Measurements from ENCODE around the gene KLRC1.
"Not testable (repeated sequence)": the region's sequence is repeated elsewhere in the genome, so short reads cannot be mapped to it uniquely, and the experiment has no call there.

Gene KLRC1

GRCh38 chr12:10437601-10438000, 15.6 kb downstream of the KLRC1 start:
- not testable (repeated sequence) for H3K4me3 ChIP-seq (ENCODE audit: control insufficient read depth, low read depth, low read length); DNase-seq (ENCODE audit: low read depth)

- H3K4me3 ChIP-seq (ENCODE audit: control insufficient read depth, low read depth, low read length); DNase-seq (ENCODE audit: low read depth): not testable (repeated sequence)
Observed at GRCh38 chr12:10435816-10436215, 17.4 kb downstream of the KLRC1 start, which contains the start of gene KLRC2. KLRC2 (minus strand) TSS chr12:10436010; CDS start chr12:10435986, 24 bp downstream.

GRCh38 chr12:10430623-10431022, 22.6 kb downstream of the KLRC1 start:
- H3K4me3 ChIP-seq (ENCODE audit: control insufficient read depth, low read depth, low read length): not testable (repeated sequence)
- peak; percentile 56 for DNase-seq (ENCODE audit: low read depth)

- not testable (repeated sequence) for DNase-seq (ENCODE audit: low read depth); H3K4me3 ChIP-seq (ENCODE audit: control insufficient read depth, low read depth, low read length)
Observed at GRCh38 chr12:10425938-10426337, 27.2 kb downstream of the KLRC1 start.

- not testable (repeated sequence) for H3K4me3 ChIP-seq (ENCODE audit: control insufficient read depth, low read depth, low read length)
Observed at GRCh38 chr12:10424260-10424899, 28.8 kb downstream of the KLRC1 start.

GRCh38 chr12:10422159-10422558, 31.0 kb downstream of the KLRC1 start:
- not testable (repeated sequence) for DNase-seq (ENCODE audit: low read depth)

More at GRCh38 chr12:10424260-10424899, 28.8 kb downstream of the KLRC1 start:
- not testable (repeated sequence) for DNase-seq (ENCODE audit: low read depth)

GRCh38 chr12:10420334-10420733, 32.8 kb downstream of the KLRC1 start, which contains the start of gene KLRC3:
KLRC3 (minus strand) TSS chr12:10420595; CDS start chr12:10420550, 45 bp downstream.
- not testable (repeated sequence) for DNase-seq (ENCODE audit: low read depth); H3K4me3 ChIP-seq (ENCODE audit: control insufficient read depth, low read depth, low read length)

More at GRCh38 chr12:10422159-10422558, 31.0 kb downstream of the KLRC1 start:
- H3K4me3 ChIP-seq (ENCODE audit: control insufficient read depth, low read depth, low read length): not testable (repeated sequence)

- TF ChIP-seq CTCF (conservative IDR thresholded peaks at IDR 0.05; ENCODE audit: control insufficient read depth, insufficient read depth, low read depth, low read length): no peak
- DNase-seq (ENCODE audit: low read depth): peak; percentile 22
- H3K4me3 ChIP-seq (ENCODE audit: control insufficient read depth, low read depth, low read length): no peak within 1 kb of the TSS
Observed at GRCh38 chr12:10409392-10409791, 43.8 kb downstream of the KLRC1 start, which contains the start of gene KLRC4. KLRC4 (minus strand) TSS chr12:10409757; CDS start chr12:10409575, 182 bp downstream.

- DNase-seq (ENCODE audit: low read depth): no peak
- H3K4me3 ChIP-seq (ENCODE audit: control insufficient read depth, low read depth, low read length): no peak overlapping the region
- no peak for TF ChIP-seq CTCF (conservative IDR thresholded peaks at IDR 0.05; ENCODE audit: control insufficient read depth, insufficient read depth, low read depth, low read length)
Observed at GRCh38 chr12:10408842-10409241, 44.3 kb downstream of the KLRC1 start.

GRCh38 chr12:10406725-10407124, 46.5 kb downstream of the KLRC1 start:
- no peak for DNase-seq (ENCODE audit: low read depth)
- H3K4me3 ChIP-seq (ENCODE audit: control insufficient read depth, low read depth, low read length): no peak overlapping the region
- TF ChIP-seq CTCF (conservative IDR thresholded peaks at IDR 0.05; ENCODE audit: control insufficient read depth, insufficient read depth, low read depth, low read length): no peak

- H3K4me3 ChIP-seq (ENCODE audit: control insufficient read depth, low read depth, low read length): no peak overlapping the region
- no peak for DNase-seq (ENCODE audit: low read depth)
- TF ChIP-seq CTCF (conservative IDR thresholded peaks at IDR 0.05; ENCODE audit: control insufficient read depth, insufficient read depth, low read depth, low read length): no peak
Observed at GRCh38 chr12:10405294-10405693, 47.9 kb downstream of the KLRC1 start.
